Neural cell (in vitro differentiated cells): Measurements from ENCODE around the gene RBKS.

Experiments
- EZH2 ChIP-seq: fragments of 200-600, 300-800 bp; shearing (Covaris generic), sonication (generic); IDR thresholded peaks from 2 replicates; pipeline ENCODE4 v1.6.1; 2014; ENCODE audit warnings: antibody characterized with exemption, low read length, borderline replicate concordance, mild to moderate bottlenecking; ENCODE audit not compliant: insufficient read depth, poor library complexity, severe bottlenecking
- MXI1 ChIP-seq: fragments of 450-650 bp; conservative IDR thresholded peaks from 2 replicates; pipeline ENCODE4 v1.6.1; 2014; ENCODE audit warnings: antibody characterized with exemption, mild to moderate bottlenecking; ENCODE audit not compliant: poor library complexity, severe bottlenecking
- RAD21 ChIP-seq: fragments of 450-650 bp; conservative IDR thresholded peaks from 2 replicates; pipeline ENCODE4 v1.6.1; 2014; ENCODE audit warnings: antibody characterized with exemption, mild to moderate bottlenecking, moderate library complexity
- TAF1 ChIP-seq: IDR thresholded peaks from 2 replicates; pipeline ENCODE4 v1.6.1; 2012; ENCODE audit warnings: low read depth
- TF ChIP-seq, protein P1 (sequence below): fragments of 450-650 bp; IDR thresholded peaks from 2 replicates; pipeline ENCODE4 v1.5.1; 2014; ENCODE audit warnings: antibody characterized with exemption, mild to moderate bottlenecking, moderate library complexity; ENCODE audit not compliant: poor library complexity, severe bottlenecking

DNA sequence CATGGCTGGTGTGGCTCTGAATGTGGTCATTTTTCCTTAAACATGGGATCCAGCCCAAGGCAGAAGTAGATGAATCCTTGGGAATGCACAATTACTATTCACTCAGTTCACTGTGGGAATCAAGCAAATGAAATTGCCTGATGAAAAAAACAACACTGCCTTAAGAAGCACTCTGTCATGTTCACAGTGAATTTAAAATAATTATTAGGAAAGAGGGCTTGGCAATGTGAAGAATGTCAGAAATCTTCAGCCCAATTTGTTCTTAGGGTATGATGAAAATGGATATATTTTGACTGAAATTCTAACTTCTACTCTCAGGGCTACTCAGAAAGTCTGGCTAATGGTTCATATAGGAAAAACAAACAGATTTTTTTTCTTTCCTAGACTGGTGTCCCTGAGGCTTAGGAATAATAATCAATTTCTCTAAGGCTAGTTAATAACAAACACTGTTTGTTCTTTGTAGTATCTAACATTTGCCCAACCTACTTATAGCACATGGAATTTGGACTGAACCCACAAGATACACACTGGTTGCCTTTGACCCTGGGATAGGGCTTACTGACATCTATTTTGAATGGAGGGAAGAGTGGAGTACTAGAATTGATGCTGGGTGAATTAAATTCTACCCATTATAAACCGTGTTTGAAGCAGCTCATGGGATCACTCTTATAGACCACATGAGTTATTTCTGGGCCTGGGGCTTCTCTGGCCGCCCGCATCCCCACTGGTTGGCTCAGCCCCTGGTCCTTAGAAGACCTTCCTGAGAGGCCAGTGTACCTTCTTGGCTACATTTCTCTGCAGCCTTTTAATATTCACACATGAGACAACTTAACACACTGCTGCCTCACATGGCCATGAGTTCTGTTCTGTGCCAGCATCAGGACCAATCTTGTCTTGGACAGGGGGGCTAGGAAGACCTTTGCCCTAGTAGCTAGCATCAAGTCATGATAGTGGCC lies 127.0 kb downstream of the RBKS start:
- TF ChIP-seq, protein P1, sequence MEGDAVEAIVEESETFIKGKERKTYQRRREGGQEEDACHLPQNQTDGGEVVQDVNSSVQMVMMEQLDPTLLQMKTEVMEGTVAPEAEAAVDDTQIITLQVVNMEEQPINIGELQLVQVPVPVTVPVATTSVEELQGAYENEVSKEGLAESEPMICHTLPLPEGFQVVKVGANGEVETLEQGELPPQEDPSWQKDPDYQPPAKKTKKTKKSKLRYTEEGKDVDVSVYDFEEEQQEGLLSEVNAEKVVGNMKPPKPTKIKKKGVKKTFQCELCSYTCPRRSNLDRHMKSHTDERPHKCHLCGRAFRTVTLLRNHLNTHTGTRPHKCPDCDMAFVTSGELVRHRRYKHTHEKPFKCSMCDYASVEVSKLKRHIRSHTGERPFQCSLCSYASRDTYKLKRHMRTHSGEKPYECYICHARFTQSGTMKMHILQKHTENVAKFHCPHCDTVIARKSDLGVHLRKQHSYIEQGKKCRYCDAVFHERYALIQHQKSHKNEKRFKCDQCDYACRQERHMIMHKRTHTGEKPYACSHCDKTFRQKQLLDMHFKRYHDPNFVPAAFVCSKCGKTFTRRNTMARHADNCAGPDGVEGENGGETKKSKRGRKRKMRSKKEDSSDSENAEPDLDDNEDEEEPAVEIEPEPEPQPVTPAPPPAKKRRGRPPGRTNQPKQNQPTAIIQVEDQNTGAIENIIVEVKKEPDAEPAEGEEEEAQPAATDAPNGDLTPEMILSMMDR, result no peak
- TF ChIP-seq EZH2 (no peak), RAD21 (no peak), TAF1 (no peak), MXI1 (no peak)
